ENCODE data around the gene PRAMEF4.
"Not testable (repeated sequence)": the region's sequence is repeated elsewhere in the genome, so short reads cannot be mapped to it uniquely, and the experiment has no call there.

GRCh38 chr1:12903793-12904572 lies 18.0 kb upstream of the PRAMEF4 start:
- TF ChIP-seq EZH2 (IDR thresholded peaks at IDR 0.05; ENCODE audit: insufficient read depth, poor library complexity, severe bottlenecking); EZH2phosphoT487 (IDR thresholded peaks at IDR 0.05; ENCODE audit: insufficient read depth, low read depth): not testable (repeated sequence)
